Measurements from ENCODE around the gene FASTKD3. TPM values are rescaled to one million over a fixed set of nuclear protein-coding genes. Genes with fewer than 3 reads are reported as not detected.
A peak's percentile ranks its signal among the peaks of the same experiment; 100 is the strongest.

FASTKD3 gene
- polyA plus RNA-seq, 1 donor, result 19.2 TPM

DNA sequence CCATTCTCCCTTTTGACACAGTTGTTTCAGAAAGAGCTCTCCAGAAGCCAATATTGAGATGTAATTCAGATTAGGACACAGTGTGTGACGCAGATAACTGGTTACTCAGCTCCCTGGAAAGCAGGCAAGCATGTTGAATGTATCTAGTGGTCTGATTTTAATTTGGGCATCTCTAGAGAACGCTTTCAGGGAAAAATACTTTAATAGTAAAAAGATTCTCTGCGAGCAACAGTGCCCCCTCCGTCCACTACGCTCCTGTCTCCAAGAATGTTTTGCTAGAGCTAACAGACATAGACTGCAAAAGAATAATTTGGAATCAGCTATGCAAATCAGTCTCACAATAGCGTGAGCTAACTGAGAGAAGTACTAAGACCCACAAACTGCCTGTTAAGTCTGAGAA is 41.2 kb downstream of the FASTKD3 start:
- H3K27ac ChIP-seq (ENCODE audit: low read length), result no peak overlapping the region
- no peak overlapping the region for H3K4me3 ChIP-seq (ENCODE audit: low read length)
- no peaks in the 10 kb centered on the region for H3K9me3 ChIP-seq (ENCODE audit: control insufficient read depth, low read depth, low read length)
- no peaks in the 10 kb centered on the region for H3K4me1 ChIP-seq (ENCODE audit: control insufficient read depth, insufficient read depth, low read length)
- no peak for DNase-seq
- H3K27me3 ChIP-seq (ENCODE audit: control insufficient read depth, insufficient read depth, low read length), result no peaks in the 10 kb centered on the region
- WGBS (ENCODE audit: insufficient coverage, low lambda C conversion rate), result 100% methylated on average over 1 of the region's 6 CpGs
- no peaks in the 10 kb centered on the region for H3K36me3 ChIP-seq (ENCODE audit: control insufficient read depth, insufficient read depth, low read length)

DNA sequence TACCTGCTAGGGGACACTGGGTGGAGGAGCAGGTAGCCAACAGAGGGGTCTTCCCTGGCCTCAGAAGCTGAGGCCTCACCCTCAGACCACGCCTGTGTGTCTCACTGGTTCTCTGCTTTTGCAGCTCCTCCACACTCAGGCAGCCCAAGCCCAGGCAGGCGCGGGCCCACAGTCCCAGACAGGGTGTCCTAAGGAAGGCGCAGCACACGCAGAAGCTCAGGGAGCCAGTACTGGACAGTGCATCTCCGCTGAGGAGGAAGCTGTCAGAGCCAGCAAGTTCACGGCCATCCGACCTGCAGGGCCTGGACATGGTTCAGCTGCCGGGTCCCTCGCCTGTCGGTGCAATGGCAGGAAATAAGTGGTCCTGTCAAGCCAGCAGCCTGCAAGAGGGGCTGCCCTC is 43.2 kb downstream of the FASTKD3 start:
- DNase-seq, result no peak
- Histone ChIP-seq H3K9me3 (ENCODE audit: control insufficient read depth, low read depth, low read length) (no peaks in the 10 kb centered on the region), H3K36me3 (ENCODE audit: control insufficient read depth, insufficient read depth, low read length) (no peaks in the 10 kb centered on the region), H3K27me3 (ENCODE audit: control insufficient read depth, insufficient read depth, low read length) (no peaks in the 10 kb centered on the region), H3K4me3 (ENCODE audit: low read length) (no peak overlapping the region), H3K27ac (ENCODE audit: low read length) (no peak overlapping the region), H3K4me1 (ENCODE audit: control insufficient read depth, insufficient read depth, low read length) (no peaks in the 10 kb centered on the region)
- WGBS (ENCODE audit: insufficient coverage, low lambda C conversion rate), result no CpG with 5 or more reads among the region's 11 CpGs

DNA sequence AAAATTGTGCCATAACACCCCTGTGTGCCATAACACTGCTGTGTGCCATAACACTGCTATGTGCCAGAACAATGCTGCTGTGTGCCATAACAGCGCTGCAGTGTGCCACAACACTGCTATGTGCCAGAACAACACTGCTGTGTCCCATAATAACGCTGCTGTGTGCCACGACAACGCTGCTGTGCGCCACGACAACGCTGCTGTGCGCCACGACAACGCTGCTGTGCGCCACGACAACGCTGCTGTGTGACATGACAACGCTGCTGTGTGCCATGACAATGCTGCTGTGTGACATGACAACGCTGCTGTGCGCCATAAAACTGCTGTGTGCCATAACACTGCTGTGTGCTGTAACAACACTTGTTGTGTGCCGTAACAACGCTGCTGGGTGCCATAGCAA is 43.8 kb downstream of the FASTKD3 start:
- Histone ChIP-seq H3K4me1 (ENCODE audit: control insufficient read depth, insufficient read depth, low read length) (no peaks in the 10 kb centered on the region), H3K27me3 (ENCODE audit: control insufficient read depth, insufficient read depth, low read length) (no peaks in the 10 kb centered on the region), H3K27ac (ENCODE audit: low read length) (no peak overlapping the region), H3K9me3 (ENCODE audit: control insufficient read depth, low read depth, low read length) (no peaks in the 10 kb centered on the region), H3K4me3 (ENCODE audit: low read length) (no peak overlapping the region), H3K36me3 (ENCODE audit: control insufficient read depth, insufficient read depth, low read length) (no peaks in the 10 kb centered on the region)
- no CpG with 5 or more reads among the region's 18 CpGs for WGBS (ENCODE audit: insufficient coverage, low lambda C conversion rate)
- DNase-seq, result no peak

DNA sequence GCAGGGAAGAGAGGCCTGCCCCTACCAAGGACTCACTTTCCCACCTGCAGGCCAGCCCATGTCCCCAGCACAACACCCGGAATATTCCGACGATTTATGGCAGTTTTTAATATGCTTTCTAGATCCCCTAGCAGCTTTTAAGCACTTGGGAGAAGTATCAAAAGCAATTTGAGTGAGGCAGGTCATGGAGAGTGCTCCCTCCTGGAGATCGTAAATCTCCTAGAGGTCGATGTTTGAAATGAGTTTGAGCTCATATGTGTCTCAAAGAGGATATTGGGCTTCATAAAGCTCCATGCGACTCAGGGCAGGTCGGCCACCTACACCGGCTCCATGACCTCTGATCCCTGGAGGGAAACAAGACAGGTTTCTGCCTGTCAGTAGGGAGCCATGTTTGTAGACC is 45.2 kb downstream of the FASTKD3 start:
- 80% methylated on average over 1 of the region's 8 CpGs for WGBS (ENCODE audit: insufficient coverage, low lambda C conversion rate)
- Histone ChIP-seq H3K4me1 (ENCODE audit: control insufficient read depth, insufficient read depth, low read length) (no peaks in the 10 kb centered on the region), H3K36me3 (ENCODE audit: control insufficient read depth, insufficient read depth, low read length) (no peaks in the 10 kb centered on the region)

DNA sequence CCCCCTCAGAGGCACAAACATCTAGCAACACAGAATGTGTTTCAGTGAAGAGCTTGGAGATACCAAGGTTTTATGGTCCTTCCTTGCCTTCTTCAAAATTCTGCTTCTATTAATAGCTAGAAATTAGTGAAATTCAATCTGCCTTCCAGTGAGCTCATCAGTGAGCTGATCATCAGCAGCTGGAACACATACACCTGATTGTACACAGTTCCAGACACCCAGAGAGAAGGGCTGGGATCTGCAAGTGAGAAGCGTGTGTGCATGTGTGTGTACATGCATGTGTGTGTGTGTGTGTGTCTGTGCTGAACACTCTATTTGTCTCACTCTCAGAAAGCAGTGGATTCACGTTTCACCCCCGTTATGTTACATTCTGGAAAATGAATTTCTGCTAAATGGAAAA is 46.4 kb downstream of the FASTKD3 start:
- H3K9me3 ChIP-seq (ENCODE audit: control insufficient read depth, low read depth, low read length), result no peaks in the 10 kb centered on the region
- H3K27me3 ChIP-seq (ENCODE audit: control insufficient read depth, insufficient read depth, low read length), result no peaks in the 10 kb centered on the region
- no peak overlapping the region for H3K27ac ChIP-seq (ENCODE audit: low read length)
- no peak overlapping the region for H3K4me3 ChIP-seq (ENCODE audit: low read length)
- no peaks in the 10 kb centered on the region for H3K4me1 ChIP-seq (ENCODE audit: control insufficient read depth, insufficient read depth, low read length)
- no peaks in the 10 kb centered on the region for H3K36me3 ChIP-seq (ENCODE audit: control insufficient read depth, insufficient read depth, low read length)
- no peak for DNase-seq
- no CpG with 5 or more reads among the region's 3 CpGs for WGBS (ENCODE audit: insufficient coverage, low lambda C conversion rate)

More for the DNA sequence above, 45.2 kb downstream of the FASTKD3 start:
- no peak for DNase-seq
- Histone ChIP-seq H3K9me3 (ENCODE audit: control insufficient read depth, low read depth, low read length) (no peaks in the 10 kb centered on the region), H3K27me3 (ENCODE audit: control insufficient read depth, insufficient read depth, low read length) (no peaks in the 10 kb centered on the region), H3K27ac (ENCODE audit: low read length) (no peak overlapping the region), H3K4me3 (ENCODE audit: low read length) (no peak overlapping the region)

DNA sequence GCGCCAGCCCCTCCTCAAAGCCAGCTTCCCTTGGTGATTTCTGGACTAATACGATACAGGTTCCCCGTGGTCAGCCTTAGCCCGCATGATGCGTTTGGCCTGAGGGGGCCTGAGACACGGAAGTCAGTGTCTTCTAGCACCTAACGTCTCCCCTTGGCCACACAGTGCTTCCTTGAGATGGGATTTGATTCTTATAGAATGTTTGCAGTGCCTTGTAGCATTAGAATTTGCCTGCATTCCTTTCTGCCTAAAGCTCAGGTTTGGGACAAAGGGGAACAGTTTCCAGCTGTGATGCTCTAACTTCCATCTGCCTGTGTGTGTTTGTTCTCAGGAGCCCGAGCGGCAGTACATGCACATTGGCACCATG is 52.3 kb downstream of the FASTKD3 start:
- no peaks in the 10 kb centered on the region for H3K36me3 ChIP-seq (ENCODE audit: control insufficient read depth, insufficient read depth, low read length)
- H3K27me3 ChIP-seq (ENCODE audit: control insufficient read depth, insufficient read depth, low read length), result no peaks in the 10 kb centered on the region
- H3K27ac ChIP-seq (ENCODE audit: low read length), result no peak overlapping the region
- no peaks in the 10 kb centered on the region for H3K4me1 ChIP-seq (ENCODE audit: control insufficient read depth, insufficient read depth, low read length)
- H3K4me3 ChIP-seq (ENCODE audit: low read length), result no peak overlapping the region
- WGBS (ENCODE audit: insufficient coverage, low lambda C conversion rate), result no CpG with 5 or more reads among the region's 9 CpGs
- no peaks in the 10 kb centered on the region for H3K9me3 ChIP-seq (ENCODE audit: control insufficient read depth, low read depth, low read length)
- no peak for DNase-seq

DNA sequence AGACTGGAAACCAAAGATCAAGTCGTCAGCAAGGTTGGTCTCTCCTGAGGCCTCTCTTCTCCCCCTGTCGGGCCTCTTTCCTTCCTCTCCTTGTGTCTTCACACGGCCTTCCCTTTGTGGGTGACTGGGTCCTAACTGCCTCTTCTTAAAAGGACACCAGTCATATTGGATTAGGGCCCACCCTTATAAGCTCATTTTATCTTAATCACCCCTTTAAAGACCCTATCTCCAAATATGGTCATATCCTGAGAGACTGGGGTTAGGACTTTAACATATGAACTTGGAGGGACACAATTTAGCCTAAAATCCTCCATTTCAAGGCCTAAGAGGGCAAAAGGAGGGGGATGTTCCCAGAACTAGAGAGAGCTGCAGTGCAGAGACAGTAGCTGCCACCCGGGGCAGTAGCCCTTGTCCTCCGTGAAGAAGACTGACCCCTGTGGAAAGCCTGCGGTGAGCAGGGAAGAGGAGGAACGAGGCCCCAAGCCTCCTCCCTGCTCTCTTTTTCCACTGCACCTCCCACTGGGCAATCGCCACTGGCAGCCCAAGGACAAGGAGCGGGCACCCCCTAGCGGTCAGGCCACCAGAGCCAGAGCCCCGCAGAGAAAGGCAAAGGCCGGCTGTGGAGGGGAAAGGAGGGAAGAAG is 52.8 kb downstream of the FASTKD3 start:
- H3K4me3 ChIP-seq (ENCODE audit: low read length), result no peak overlapping the region
- no CpG with 5 or more reads among the region's 12 CpGs for WGBS (ENCODE audit: insufficient coverage, low lambda C conversion rate)
- no peaks in the 10 kb centered on the region for H3K36me3 ChIP-seq (ENCODE audit: control insufficient read depth, insufficient read depth, low read length)
- DNase-seq, result peak; percentile 61 to 71
- H3K9me3 ChIP-seq (ENCODE audit: control insufficient read depth, low read depth, low read length), result no peaks in the 10 kb centered on the region
- H3K4me1 ChIP-seq (ENCODE audit: control insufficient read depth, insufficient read depth, low read length), result no peaks in the 10 kb centered on the region
- H3K27ac ChIP-seq (ENCODE audit: low read length), result no peak overlapping the region
- no peaks in the 10 kb centered on the region for H3K27me3 ChIP-seq (ENCODE audit: control insufficient read depth, insufficient read depth, low read length)

DNA sequence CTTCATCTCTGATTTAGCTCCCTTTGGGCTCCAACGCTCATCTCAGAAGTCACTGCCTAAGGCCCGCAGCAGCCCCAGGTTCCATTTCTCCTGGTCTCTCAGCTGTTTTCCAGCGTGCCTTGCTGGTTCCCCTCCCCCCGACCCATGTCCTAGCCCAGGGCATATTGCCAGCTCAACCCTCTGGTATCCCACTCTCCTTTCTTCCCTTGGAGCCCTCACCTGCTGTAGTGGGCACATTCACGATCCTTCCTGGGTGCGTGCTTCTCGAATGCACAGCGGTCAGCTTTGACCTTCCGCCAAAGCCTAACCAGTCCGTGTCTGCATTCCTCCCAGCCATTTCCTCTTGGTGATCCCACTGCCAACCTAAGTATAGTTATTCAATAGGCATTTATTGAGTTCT is 54.0 kb downstream of the FASTKD3 start:
- Histone ChIP-seq H3K4me3 (ENCODE audit: low read length) (no peak overlapping the region), H3K36me3 (ENCODE audit: control insufficient read depth, insufficient read depth, low read length) (no peaks in the 10 kb centered on the region), H3K27ac (ENCODE audit: low read length) (no peak overlapping the region), H3K4me1 (ENCODE audit: control insufficient read depth, insufficient read depth, low read length) (no peaks in the 10 kb centered on the region), H3K9me3 (ENCODE audit: control insufficient read depth, low read depth, low read length) (no peaks in the 10 kb centered on the region), H3K27me3 (ENCODE audit: control insufficient read depth, insufficient read depth, low read length) (no peaks in the 10 kb centered on the region)
- no peak for DNase-seq
- WGBS (ENCODE audit: insufficient coverage, low lambda C conversion rate), result 80% methylated on average over 1 of the region's 10 CpGs

DNA sequence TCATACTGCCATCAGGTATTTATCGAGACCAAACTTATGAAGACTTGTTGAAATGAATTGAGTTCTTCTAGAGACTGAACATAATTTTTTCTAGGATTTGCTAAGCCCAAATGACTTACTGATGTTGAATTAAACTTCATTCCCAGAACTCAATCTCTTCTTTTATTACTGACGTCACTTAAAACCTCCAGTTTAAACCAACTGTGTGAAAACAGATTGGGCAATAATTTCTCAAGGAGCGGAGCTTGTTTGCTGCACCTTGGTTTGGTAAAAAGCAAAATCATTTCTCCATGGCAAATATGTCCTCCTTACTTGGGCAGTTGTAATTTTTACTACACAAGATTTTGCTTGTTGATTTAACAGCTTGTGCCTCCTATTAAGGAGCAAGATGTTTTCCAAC is 55.3 kb downstream of the FASTKD3 start:
- 86% methylated on average over 1 of the region's 3 CpGs for WGBS (ENCODE audit: insufficient coverage, low lambda C conversion rate)
- H3K4me1 ChIP-seq (ENCODE audit: control insufficient read depth, insufficient read depth, low read length), result no peaks in the 10 kb centered on the region
- H3K4me3 ChIP-seq (ENCODE audit: low read length), result no peak overlapping the region
- no peaks in the 10 kb centered on the region for H3K36me3 ChIP-seq (ENCODE audit: control insufficient read depth, insufficient read depth, low read length)
- DNase-seq, result no peak
- no peak overlapping the region for H3K27ac ChIP-seq (ENCODE audit: low read length)
- no peaks in the 10 kb centered on the region for H3K27me3 ChIP-seq (ENCODE audit: control insufficient read depth, insufficient read depth, low read length)
- no peaks in the 10 kb centered on the region for H3K9me3 ChIP-seq (ENCODE audit: control insufficient read depth, low read depth, low read length)

DNA sequence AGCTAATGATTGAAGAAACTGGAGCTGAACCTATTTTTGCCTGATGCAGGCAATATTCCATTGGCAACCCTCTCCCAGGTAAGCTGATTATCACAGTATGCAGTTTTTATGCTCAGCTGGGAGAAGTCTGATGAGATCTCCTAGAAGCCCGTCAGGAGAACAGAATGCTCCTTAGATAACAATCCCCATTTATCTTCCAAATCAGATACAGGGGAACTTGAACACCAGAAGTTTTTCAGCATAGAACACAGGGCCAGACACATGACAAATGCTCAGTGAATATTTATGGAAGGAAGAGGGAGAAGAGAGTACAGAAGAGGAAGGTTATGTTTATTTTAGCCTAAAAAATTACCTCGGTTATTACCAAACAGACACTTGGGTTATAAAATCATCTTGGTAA is 55.8 kb downstream of the FASTKD3 start:
- no peak overlapping the region for H3K27ac ChIP-seq (ENCODE audit: low read length)
- no peak for DNase-seq
- no peaks in the 10 kb centered on the region for H3K36me3 ChIP-seq (ENCODE audit: control insufficient read depth, insufficient read depth, low read length)
- no peaks in the 10 kb centered on the region for H3K27me3 ChIP-seq (ENCODE audit: control insufficient read depth, insufficient read depth, low read length)
- H3K4me1 ChIP-seq (ENCODE audit: control insufficient read depth, insufficient read depth, low read length), result no peaks in the 10 kb centered on the region
- WGBS (ENCODE audit: insufficient coverage, low lambda C conversion rate), result no CpG with 5 or more reads among the region's 2 CpGs
- H3K4me3 ChIP-seq (ENCODE audit: low read length), result no peak overlapping the region
- H3K9me3 ChIP-seq (ENCODE audit: control insufficient read depth, low read depth, low read length), result no peaks in the 10 kb centered on the region

DNA sequence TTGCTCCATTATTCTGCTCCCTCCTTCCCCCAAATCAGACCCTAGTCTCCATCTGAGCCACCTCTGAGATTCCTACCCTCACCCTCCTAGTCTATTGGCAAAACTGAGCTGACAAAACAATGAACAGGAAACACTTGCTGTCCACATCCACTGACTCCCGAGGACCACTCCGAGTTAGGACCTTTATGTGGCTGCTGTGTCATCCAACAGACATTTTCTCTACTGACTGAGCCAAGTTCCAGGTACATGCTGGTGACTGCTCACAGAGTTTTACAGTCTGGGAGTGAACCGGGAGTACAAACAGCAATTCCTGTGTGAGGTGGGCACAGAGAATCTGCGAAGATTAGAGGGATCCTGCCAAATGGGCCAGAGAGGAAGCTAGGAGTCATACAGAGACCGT is 57.1 kb downstream of the FASTKD3 start:
- Histone ChIP-seq H3K9me3 (ENCODE audit: control insufficient read depth, low read depth, low read length) (no peaks in the 10 kb centered on the region), H3K4me3 (ENCODE audit: low read length) (no peak overlapping the region), H3K27ac (ENCODE audit: low read length) (no peak overlapping the region), H3K36me3 (ENCODE audit: control insufficient read depth, insufficient read depth, low read length) (no peaks in the 10 kb centered on the region), H3K4me1 (ENCODE audit: control insufficient read depth, insufficient read depth, low read length) (no peaks in the 10 kb centered on the region), H3K27me3 (ENCODE audit: control insufficient read depth, insufficient read depth, low read length) (no peaks in the 10 kb centered on the region)
- no CpG with 5 or more reads among the region's 5 CpGs for WGBS (ENCODE audit: insufficient coverage, low lambda C conversion rate)
- DNase-seq, result no peak
